Hepatocyte (in vitro differentiated cells): ENCODE measurements around the gene CRKL. TPM values are rescaled to one million over a fixed set of nuclear protein-coding genes. Genes with fewer than 3 reads are reported as not detected.
A peak's percentile ranks its signal among the peaks of the same experiment; 100 is the strongest.

ENCODE experiments used
- DNase-seq: peaks from one replicate; pipeline ENCODE4 v3.0.0-alpha.2; 2016; ENCODE audit warnings: low spot score
- H2AFZ ChIP-seq: fragments of 200-600 bp; sonication (generic); 2 replicates; pipeline ENCODE4 v1.6.0; 2016; ENCODE audit warnings: antibody characterized with exemption, mild to moderate bottlenecking
- H3K27ac ChIP-seq: fragments of 200-600 bp; sonication (generic); 2 replicates; pipeline ENCODE4 v1.5.1; 2016; ENCODE audit warnings: mild to moderate bottlenecking
- H3K27me3 ChIP-seq: fragments of 200-600 bp; sonication (generic); 2 replicates; pipeline ENCODE4 v1.6.1; 2016
- H3K36me3 ChIP-seq: fragments of 200-600 bp; sonication (generic); replicated peaks from 2 replicates; pipeline ENCODE4 v1.5.1; 2016; ENCODE audit warnings: low read depth; ENCODE audit not compliant: insufficient read depth
- H3K4me1 ChIP-seq: fragments of 200-600 bp; sonication (generic); 2 replicates; pipeline ENCODE4 v1.5.1; 2016; ENCODE audit warnings: mild to moderate bottlenecking, moderate library complexity; ENCODE audit not compliant: insufficient read depth
- H3K4me2 ChIP-seq: fragments of 200-600 bp; sonication (generic); 2 replicates; pipeline ENCODE4 v1.6.0; 2016
- H3K4me3 ChIP-seq: fragments of 200-600 bp; sonication (generic); 2 replicates; pipeline ENCODE4 v1.5.1; 2016; ENCODE audit warnings: mild to moderate bottlenecking
- H3K79me2 ChIP-seq: fragments of 200-600 bp; sonication (generic); 2 replicates; pipeline ENCODE4 v1.6.0; 2017; ENCODE audit warnings: mild to moderate bottlenecking
- H3K9me2 ChIP-seq: fragments of 200-600 bp; sonication (generic); replicated peaks from 2 replicates; pipeline ENCODE4 v1.6.0; 2017; ENCODE audit warnings: mild to moderate bottlenecking; ENCODE audit not compliant: insufficient read depth
- H3K9me3 ChIP-seq: fragments of 200-600 bp; sonication (generic); 2 replicates; pipeline ENCODE4 v1.5.1; 2016; ENCODE audit warnings: low read depth, mild to moderate bottlenecking
- H4K20me1 ChIP-seq: fragments of 200-600 bp; sonication (generic); 2 replicates; pipeline ENCODE4 v1.6.0; 2016; ENCODE audit warnings: mild to moderate bottlenecking; ENCODE audit not compliant: insufficient read depth, poor library complexity, severe bottlenecking
- EZH2 ChIP-seq: fragments of 200-600 bp; sonication (generic); IDR thresholded peaks from 2 replicates; pipeline ENCODE4 v1.6.1; 2016; ENCODE audit warnings: antibody characterized with exemption, mild to moderate bottlenecking, borderline replicate concordance
- EZH2phosphoT487 ChIP-seq: fragments of 200-600 bp; sonication (generic); IDR thresholded peaks from one replicate; pipeline ENCODE4 v1.6.1; 2018; ENCODE audit warnings: antibody characterized with exemption, mild to moderate bottlenecking, low read depth, moderate library complexity; ENCODE audit not compliant: unreplicated experiment, severe bottlenecking
- WGBS: methylation state at CpG from one replicate; pipeline ENCODE4 v1.1.6; 2016; ENCODE audit warnings: low lambda C conversion rate; ENCODE audit errors: missing lambda C conversion rate; 5-methylcytosine and 5-hydroxymethylcytosine counted together
- polyA plus RNA-seq: library from polyadenylated mRNA; unstranded; fragments of >200 nt; fragmentation: Nextera tagmentation; extraction: Ambion mirVana; gene quantifications from 2 replicates; pipeline ENCODE4 v1.2.1, GENCODE V29; 2016
- total RNA-seq: library from RNA; depleted of rRNA; stranded (reverse); fragments of >200 nt; gene quantifications from 2 replicates; pipeline ENCODE4 v1.2.3, GENCODE V29; 2014
- TF ChIP-seq, protein P1 (sequence below): fragments of 200-600 bp; sonication (generic); IDR thresholded peaks from 2 replicates; pipeline ENCODE4 v1.5.1; 2016; ENCODE audit warnings: antibody characterized with exemption, mild to moderate bottlenecking; ENCODE audit not compliant: poor library complexity

The CRKL gene
- total and polyA plus RNA-seq, 2 experiments from 2014 or later: 31.8 to 49.2 TPM

DNA sequence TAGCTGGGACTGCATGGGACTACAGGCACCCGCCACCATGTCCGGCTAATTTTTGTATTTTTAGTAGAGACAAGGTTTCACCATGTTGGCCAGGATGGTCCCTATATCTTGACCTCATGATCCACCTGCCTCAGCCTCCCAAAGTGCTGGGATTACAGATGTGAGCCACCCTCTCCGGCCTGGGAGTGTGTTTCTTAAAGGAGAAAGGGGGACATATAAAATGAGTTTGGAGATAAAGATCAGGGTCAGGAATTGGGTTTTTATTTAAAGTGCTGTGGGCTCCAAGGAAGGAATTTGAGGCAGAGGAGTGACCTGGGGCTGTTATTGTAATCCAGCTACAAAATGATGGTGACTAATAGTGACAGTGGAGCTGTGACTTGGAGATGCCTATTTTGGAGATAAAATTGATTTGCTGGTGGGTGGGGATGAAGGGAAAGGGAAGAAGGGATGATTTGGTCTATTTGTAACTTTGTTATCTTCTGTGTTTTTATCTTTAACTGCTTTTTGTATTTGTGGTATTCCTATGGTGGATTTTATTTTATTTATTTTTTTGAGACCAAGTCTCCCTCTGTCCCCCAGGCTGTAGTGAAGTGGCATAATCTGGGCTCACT, 5.0 kb downstream of the CRKL start:
- Histone ChIP-seq H2AFZ (no peak overlapping the region), H3K27me3 (no peaks in the 10 kb centered on the region), H3K27ac (no peak overlapping the region), H3K79me2 (peaks cover 99% of the 10 kb centered on the region), H3K9me3 (no peaks in the 10 kb centered on the region), H3K4me1 (peaks cover 11% of the 10 kb centered on the region), H3K36me3 (no peaks in the 10 kb centered on the region), H3K4me2 (peak overlapping the region; percentile 41), H3K9me2 (no peaks in the 10 kb centered on the region), H4K20me1 (peaks cover 92% of the 10 kb centered on the region), H3K4me3 (no peak overlapping the region)
- WGBS: 64% methylated on average over 3 of the region's 3 CpGs
- TF ChIP-seq, protein P1, sequence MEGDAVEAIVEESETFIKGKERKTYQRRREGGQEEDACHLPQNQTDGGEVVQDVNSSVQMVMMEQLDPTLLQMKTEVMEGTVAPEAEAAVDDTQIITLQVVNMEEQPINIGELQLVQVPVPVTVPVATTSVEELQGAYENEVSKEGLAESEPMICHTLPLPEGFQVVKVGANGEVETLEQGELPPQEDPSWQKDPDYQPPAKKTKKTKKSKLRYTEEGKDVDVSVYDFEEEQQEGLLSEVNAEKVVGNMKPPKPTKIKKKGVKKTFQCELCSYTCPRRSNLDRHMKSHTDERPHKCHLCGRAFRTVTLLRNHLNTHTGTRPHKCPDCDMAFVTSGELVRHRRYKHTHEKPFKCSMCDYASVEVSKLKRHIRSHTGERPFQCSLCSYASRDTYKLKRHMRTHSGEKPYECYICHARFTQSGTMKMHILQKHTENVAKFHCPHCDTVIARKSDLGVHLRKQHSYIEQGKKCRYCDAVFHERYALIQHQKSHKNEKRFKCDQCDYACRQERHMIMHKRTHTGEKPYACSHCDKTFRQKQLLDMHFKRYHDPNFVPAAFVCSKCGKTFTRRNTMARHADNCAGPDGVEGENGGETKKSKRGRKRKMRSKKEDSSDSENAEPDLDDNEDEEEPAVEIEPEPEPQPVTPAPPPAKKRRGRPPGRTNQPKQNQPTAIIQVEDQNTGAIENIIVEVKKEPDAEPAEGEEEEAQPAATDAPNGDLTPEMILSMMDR: no peak
- TF ChIP-seq EZH2: no peak
- TF ChIP-seq EZH2phosphoT487: no peak
- DNase-seq: no peak

DNA sequence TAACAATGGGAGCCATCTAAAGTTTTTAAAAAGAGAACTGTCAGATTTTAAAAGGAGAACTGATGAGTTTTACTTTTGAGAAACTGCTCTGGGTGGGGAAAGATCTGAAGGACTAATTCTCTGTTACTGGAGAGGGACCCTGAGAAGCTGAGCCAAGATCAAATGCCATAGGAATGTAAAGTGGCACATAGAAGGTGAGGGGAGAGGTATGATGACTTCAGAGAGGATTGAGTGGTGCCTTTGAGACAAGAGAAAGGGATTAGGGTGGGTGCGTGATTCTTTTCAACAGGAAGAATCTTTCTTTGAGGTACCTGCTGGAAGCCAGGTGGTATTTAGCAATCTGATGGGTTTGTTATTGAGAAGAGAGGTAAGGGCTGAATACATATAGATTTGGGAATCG, 9.0 kb downstream of the CRKL start:
- no peak overlapping the region for H2AFZ ChIP-seq
- H3K4me1 ChIP-seq: peaks cover 4% of the 10 kb centered on the region

DNA sequence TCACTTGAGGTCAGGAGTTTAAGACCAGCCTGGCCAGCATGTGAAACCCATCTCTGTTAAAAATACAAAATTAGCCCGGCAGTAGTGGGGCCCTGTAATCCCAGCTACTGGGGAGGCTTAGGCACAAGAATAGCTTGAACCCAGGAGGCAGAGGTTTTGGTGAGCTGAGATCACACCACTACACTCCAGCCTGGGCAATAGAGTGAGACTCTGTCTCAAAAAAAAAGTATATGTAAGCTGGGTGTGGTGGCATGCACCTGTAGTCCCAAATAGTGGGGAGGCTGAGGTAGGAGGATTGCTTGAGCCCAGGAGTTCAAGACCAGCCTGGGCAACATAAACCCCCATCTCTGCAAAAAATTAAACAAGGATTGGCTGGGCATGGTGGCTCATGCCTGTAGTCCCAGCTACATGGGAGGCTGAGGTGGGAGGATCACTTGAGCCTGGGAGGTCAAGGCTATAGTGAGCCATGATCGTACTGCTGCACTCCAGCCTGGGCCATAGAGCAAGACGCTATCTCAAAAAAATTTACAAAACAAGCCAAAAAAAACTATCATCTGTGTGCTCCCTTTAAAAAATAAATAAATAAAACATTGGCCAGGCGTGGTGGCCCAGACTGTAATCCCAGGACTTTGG, 10.8 kb downstream of the CRKL start:
- H3K79me2 ChIP-seq: peaks cover 100% of the 10 kb centered on the region

More for the DNA sequence above, 9.0 kb downstream of the CRKL start:
- no peak overlapping the region for H3K4me3 ChIP-seq
- H3K9me3 ChIP-seq: no peaks in the 10 kb centered on the region
- H3K36me3 ChIP-seq: no peaks in the 10 kb centered on the region
- H3K27me3 ChIP-seq: no peaks in the 10 kb centered on the region
- H3K27ac ChIP-seq: no peak overlapping the region
- H4K20me1 ChIP-seq: peaks cover 97% of the 10 kb centered on the region
- no peak for DNase-seq
- H3K79me2 ChIP-seq: peaks cover 100% of the 10 kb centered on the region
- TF ChIP-seq EZH2 (no peak), EZH2phosphoT487 (no peak)
- TF ChIP-seq, protein P1: no peak
- H3K4me2 ChIP-seq: no peak overlapping the region
- 93% methylated on average over 2 of the region's 2 CpGs for WGBS
- no peaks in the 10 kb centered on the region for H3K9me2 ChIP-seq

More for the DNA sequence above, 10.8 kb downstream of the CRKL start:
- no peaks in the 10 kb centered on the region for H3K9me2 ChIP-seq
- H3K36me3 ChIP-seq: no peaks in the 10 kb centered on the region
- no peaks in the 10 kb centered on the region for H3K4me1 ChIP-seq
- no peak overlapping the region for H3K4me2 ChIP-seq
- no peaks in the 10 kb centered on the region for H3K27me3 ChIP-seq
- no peaks in the 10 kb centered on the region for H3K9me3 ChIP-seq
- TF ChIP-seq EZH2: no peak
- no peak for TF ChIP-seq EZH2phosphoT487
- TF ChIP-seq, protein P1: no peak
- no peak overlapping the region for H3K27ac ChIP-seq
- WGBS: 96% methylated on average over 4 of the region's 4 CpGs
- H2AFZ ChIP-seq: no peak overlapping the region
- H3K4me3 ChIP-seq: no peak overlapping the region
- DNase-seq: no peak
- H4K20me1 ChIP-seq: peaks cover 97% of the 10 kb centered on the region
